ENCODE data around the gene SIGLEC1.
A peak's percentile ranks its signal among the peaks of the same experiment; 100 is the strongest.

SIGLEC1 gene

DNA sequence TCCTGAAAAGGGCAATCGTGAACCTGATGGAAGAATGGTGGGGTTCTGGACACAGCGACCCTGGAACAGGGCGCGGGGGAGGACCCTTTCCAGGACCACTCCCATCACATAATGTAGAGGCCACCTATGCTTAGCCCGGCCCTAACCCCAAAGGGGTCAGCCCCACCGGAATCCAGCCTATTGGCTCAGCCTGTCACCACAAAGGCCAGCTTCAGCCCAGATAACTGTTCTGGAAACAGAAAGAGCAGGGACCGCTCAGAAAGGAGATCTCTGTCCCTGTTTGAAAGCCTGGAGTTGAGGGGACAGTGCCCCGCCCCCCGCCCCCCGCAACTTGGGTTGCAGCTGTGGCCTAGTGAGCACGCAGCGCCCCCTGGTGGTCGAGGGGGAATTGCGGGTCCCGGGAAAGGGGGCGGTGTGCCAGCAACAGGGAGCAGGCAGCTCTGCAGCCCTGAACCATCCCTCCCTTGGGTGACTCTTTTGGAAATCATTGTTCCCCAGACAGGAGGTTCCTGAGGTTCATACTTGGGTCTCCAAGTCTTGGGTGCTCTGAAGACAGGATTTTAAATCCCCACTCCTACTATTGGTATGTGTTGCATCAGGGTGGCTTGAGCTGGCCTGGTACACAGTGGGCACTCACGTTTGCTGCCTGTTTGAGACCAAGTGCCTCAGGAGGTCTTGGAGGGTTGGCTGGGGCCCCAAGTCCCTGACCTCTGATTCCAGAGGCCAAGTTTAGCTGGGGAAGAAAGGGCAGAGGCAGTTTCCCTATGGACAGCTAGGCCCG, 1.5 kb downstream of the SIGLEC1 start:
- DNase-seq: peak; percentile 77 to 80 (median 78)
- Mint-ChIP-seq H3K4me3 (no peak overlapping the region), H3K27ac (no peak overlapping the region), H3K4me1 (ENCODE audit: low read depth in 2 of 2) (peaks cover 6 to 8% of the 10 kb centered on the region in 2 donors), H3K9me3 (no peaks in the 10 kb centered on the region), H3K36me3 (ENCODE audit: insufficient read depth) (no peaks in the 10 kb centered on the region), H3K27me3 (peaks cover 17 to 44% of the 10 kb centered on the region in 2 donors)
- peak; percentile 66 for ATAC-seq (replicated peaks)

DNA sequence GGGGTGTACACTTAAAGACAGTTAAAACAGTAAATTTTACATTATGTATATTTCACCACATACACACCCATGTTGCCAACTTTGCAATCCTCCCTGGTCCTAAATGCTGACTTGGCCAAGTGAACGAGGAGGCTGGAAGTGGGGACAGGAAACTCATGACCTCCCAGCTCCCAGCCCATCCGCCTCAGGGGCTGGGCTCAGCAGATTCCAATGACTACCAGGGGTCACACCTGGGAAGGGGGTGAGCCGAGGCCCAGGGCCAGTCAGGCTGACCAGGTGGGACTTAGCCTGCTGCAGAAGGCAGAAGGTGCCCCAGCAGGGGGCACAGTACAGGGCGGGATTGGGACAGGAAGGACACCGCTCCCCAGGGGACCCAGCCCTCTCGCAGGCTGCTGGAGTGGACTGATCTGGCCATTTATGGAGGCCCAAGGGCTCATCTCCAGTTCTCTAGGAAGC, 2.4 kb downstream of the SIGLEC1 start:
- no peaks in the 10 kb centered on the region for H3K36me3 Mint-ChIP-seq (ENCODE audit: insufficient read depth)
- no peaks in the 10 kb centered on the region for H3K9me3 Mint-ChIP-seq
- H3K27ac Mint-ChIP-seq: no peak overlapping the region
- H3K4me3 Mint-ChIP-seq: no peak overlapping the region
- peaks cover 17 to 49% of the 10 kb centered on the region in 2 donors for H3K27me3 Mint-ChIP-seq
- no peak for DNase-seq
- ATAC-seq (replicated peaks): no peak
- H3K4me1 Mint-ChIP-seq (ENCODE audit: low read depth in 2 of 2): peaks cover 6 to 8% of the 10 kb centered on the region in 2 donors

DNA sequence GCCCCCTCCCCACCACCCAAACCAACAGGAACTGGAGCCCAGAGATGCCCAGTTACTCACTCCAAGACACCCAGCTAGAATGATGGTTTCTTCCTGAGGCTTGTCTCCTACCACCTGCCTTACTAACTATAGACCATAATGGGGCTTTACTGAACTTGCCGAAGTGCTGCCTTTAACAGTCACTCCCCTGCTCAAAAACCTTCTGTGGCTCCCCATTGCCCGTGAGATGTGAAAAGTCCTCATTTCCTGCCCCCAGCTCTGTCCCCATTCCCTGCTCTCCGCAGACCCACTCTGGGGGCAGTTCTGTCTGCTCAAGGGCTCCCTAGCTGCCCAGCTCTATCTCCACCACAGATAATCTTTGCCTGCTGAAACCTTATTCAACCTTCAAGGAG, 4.9 kb downstream of the SIGLEC1 start:
- no peaks in the 10 kb centered on the region for H3K9me3 Mint-ChIP-seq
- H3K27ac Mint-ChIP-seq: no peak overlapping the region
- no peaks in the 10 kb centered on the region for H3K36me3 Mint-ChIP-seq (ENCODE audit: insufficient read depth)
- DNase-seq (no peak), ATAC-seq (replicated peaks) (no peak)
- H3K27me3 Mint-ChIP-seq: peaks cover 23 to 68% of the 10 kb centered on the region in 2 donors
- no peak overlapping the region for H3K4me3 Mint-ChIP-seq
- peaks cover 6 to 8% of the 10 kb centered on the region in 2 donors for H3K4me1 Mint-ChIP-seq (ENCODE audit: low read depth in 2 of 2)

DNA sequence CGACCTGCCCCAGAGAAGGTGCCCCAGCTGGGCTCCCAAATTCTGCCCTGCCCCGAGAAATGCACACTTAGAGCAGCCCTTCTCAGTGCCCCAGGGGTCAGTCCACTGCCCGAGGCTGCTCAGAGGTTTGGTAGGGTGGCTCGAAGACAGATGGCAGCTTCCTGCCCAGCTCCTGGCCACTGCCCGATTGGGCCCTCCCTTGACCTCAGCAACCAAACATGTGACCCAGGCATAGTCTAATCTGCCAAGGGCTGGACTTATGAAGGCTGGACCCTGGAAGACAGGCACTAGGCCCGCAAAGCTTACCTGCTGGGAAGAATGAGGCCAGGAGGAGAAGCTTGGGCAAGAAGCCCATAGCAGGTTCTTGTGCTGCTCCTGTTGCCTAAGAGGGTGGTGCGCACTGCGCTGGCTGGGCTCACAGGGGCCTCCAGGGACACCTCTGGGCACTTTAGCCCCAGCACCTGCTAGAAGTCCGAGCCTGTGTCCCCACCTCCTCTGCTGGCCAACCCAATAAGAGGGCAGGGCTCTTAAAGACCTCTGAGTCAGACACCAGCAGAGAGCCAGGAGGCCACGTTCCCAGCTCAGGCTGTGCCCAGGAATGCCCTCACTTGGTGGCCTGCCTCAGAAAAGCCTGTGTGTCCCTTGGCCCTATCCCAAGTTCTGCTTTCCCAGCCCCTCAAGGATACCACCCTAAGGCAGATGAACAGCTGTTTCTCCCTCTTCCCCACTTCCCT, 5.5 kb downstream of the SIGLEC1 start:
- ATAC-seq (replicated peaks) (no peak), DNase-seq (no peak)
- H3K9me3 Mint-ChIP-seq: no peaks in the 10 kb centered on the region
- H3K27ac Mint-ChIP-seq: no peak overlapping the region
- peaks cover 20 to 68% of the 10 kb centered on the region in 2 donors for H3K27me3 Mint-ChIP-seq
- H3K36me3 Mint-ChIP-seq (ENCODE audit: insufficient read depth): no peaks in the 10 kb centered on the region
- H3K4me3 Mint-ChIP-seq: no peak overlapping the region
- peaks cover 6 to 8% of the 10 kb centered on the region in 2 donors for H3K4me1 Mint-ChIP-seq (ENCODE audit: low read depth in 2 of 2)

DNA sequence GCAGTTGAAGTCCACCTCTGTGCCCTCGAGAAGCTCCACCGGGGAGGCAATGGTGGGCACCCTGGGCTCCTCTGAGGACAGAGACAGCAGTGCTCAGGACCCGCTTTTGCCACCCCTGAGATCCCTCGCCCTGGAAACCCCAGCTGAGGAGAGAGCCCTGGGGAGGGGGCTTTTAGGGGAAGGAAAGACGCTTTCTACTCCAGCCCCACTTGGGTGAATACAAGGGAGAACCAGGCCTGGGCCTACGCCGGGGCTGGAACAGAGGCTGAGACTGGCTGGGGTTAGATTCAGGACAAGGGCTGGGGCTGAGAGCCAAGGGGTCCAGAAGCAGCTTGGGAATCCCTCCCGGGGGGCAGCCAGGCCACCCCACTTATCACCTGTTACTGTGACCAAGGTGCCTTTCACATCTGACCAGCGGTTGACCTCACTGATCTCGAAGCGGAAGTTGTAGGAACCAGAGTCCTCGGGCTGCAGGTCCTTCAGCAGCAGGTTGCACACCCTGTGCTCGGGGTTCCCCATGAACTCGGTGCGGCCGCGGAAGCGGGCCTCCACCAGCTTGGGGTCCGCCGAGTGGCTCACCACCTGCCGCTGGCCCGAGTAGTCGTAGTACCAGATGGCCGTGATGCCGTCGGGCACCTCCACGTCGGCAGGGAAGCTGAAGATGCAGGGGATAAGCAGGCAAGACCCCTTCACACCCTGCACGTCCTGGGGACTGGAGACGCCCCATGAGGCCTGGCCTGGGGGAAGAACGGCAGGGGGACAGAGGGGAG, 6.2 kb downstream of the SIGLEC1 start:
- no peak for DNase-seq
- peaks cover 6 to 8% of the 10 kb centered on the region in 2 donors for H3K4me1 Mint-ChIP-seq (ENCODE audit: low read depth in 2 of 2)
- ATAC-seq (replicated peaks): no peak

DNA sequence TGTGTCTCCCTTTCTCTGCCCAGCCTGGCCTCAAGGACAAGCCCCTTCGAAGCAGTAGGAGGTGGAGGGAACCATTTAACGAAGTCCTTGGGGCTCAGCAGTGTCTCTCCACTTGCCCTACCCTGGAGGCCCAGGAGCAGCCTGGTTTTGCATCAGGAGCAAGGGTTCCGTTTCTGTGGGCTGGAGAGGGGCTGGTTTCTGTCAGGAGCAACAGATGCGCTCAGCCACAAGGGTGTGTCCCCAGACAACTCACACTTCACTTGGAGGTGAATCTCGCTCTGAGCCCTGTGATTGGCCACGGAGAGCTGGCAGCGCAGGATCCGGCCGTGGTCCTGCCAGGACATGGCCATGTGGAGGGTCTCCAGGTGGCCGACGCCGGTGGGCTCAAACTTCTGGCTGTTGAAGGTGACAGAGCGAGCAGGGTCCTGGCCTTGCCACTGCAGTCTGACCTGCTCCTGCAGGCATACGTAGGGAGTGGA, 6.9 kb downstream of the SIGLEC1 start:
- Mint-ChIP-seq H3K27ac (no peak overlapping the region), H3K4me1 (ENCODE audit: low read depth in 2 of 2) (peaks cover 6 to 8% of the 10 kb centered on the region in 2 donors), H3K4me3 (no peak overlapping the region), H3K36me3 (ENCODE audit: insufficient read depth) (no peaks in the 10 kb centered on the region), H3K27me3 (peaks cover 11 to 65% of the 10 kb centered on the region in 2 donors), H3K9me3 (no peaks in the 10 kb centered on the region)
- ATAC-seq (replicated peaks) (no peak), DNase-seq (no peak)

More for the DNA sequence above, 6.2 kb downstream of the SIGLEC1 start:
- no peak overlapping the region for H3K27ac Mint-ChIP-seq
- no peaks in the 10 kb centered on the region for H3K36me3 Mint-ChIP-seq (ENCODE audit: insufficient read depth)
- H3K9me3 Mint-ChIP-seq: no peaks in the 10 kb centered on the region
- H3K27me3 Mint-ChIP-seq: peaks cover 12 to 68% of the 10 kb centered on the region in 2 donors
- H3K4me3 Mint-ChIP-seq: no peak overlapping the region

DNA sequence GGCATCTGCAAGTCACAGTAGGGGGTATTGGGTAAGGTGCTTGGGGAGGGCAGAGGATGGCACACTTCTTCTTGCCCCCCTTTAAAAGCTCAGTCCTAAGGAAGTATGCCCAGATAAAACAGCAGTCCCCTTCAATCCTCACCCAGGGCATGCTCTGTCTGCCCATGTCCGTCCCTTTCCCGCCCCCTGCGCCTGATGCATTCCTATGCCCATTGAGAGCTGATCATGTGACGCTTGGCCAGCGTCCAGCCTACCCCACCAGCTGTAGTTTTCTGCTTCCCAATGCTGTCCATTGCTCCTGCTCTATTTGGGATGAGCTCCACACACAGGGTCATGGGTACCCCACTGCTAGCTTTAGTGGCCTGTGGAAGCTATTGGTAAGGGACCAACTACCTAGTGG, 8.3 kb downstream of the SIGLEC1 start:
- Mint-ChIP-seq H3K4me3 (no peak overlapping the region), H3K36me3 (ENCODE audit: insufficient read depth) (no peaks in the 10 kb centered on the region), H3K27me3 (peaks cover 11 to 69% of the 10 kb centered on the region in 2 donors), H3K9me3 (no peaks in the 10 kb centered on the region), H3K27ac (no peak overlapping the region), H3K4me1 (ENCODE audit: low read depth in 2 of 2) (peaks cover 1 to 7% of the 10 kb centered on the region in 2 donors)
- ATAC-seq (replicated peaks): no peak
- no peak for DNase-seq

DNA sequence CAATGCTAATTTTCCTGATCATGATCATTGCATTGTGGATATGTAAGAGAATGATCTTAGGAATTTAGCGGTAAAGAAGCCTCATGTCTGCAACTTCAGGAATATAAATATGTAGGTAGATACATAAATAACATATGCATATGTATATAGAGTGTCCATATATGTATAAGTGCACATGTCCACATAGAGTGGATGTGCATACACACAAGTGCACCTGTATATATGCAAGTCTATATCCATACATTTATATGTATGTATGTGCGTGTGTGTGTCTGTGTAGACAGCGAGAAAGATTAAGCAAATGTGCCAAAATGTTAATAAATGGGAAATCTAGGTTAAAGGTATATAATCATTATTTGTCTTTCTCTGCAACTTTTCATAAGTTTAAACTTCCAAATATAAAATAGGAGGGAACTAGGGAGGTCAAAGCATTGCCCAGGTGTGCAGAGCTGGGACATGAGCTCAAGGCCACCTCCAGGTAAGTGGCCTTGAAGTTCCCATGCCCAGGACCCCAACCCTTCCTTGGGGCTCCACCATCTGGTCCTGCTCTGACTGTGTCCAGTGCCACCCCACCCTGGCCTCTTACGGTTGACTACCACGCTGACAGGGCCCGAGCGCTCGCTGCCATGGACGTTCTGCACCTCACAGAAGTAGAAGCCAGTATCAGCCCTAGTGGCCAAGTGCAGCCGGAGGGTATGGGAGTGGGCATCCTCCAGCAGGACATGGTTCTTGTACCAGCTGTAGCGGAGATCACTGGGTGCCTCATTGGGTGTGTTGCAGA, 9.6 kb downstream of the SIGLEC1 start:
- no peak overlapping the region for H3K4me3 Mint-ChIP-seq
- no peaks in the 10 kb centered on the region for H3K9me3 Mint-ChIP-seq
- ATAC-seq (replicated peaks) (no peak), DNase-seq (no peak)
- peaks cover 9 to 72% of the 10 kb centered on the region in 2 donors for H3K27me3 Mint-ChIP-seq
- H3K4me1 Mint-ChIP-seq (ENCODE audit: low read depth in 2 of 2): peaks cover 0 to 3% of the 10 kb centered on the region in 2 donors
- no peaks in the 10 kb centered on the region for H3K36me3 Mint-ChIP-seq (ENCODE audit: insufficient read depth)
- no peak overlapping the region for H3K27ac Mint-ChIP-seq

DNA sequence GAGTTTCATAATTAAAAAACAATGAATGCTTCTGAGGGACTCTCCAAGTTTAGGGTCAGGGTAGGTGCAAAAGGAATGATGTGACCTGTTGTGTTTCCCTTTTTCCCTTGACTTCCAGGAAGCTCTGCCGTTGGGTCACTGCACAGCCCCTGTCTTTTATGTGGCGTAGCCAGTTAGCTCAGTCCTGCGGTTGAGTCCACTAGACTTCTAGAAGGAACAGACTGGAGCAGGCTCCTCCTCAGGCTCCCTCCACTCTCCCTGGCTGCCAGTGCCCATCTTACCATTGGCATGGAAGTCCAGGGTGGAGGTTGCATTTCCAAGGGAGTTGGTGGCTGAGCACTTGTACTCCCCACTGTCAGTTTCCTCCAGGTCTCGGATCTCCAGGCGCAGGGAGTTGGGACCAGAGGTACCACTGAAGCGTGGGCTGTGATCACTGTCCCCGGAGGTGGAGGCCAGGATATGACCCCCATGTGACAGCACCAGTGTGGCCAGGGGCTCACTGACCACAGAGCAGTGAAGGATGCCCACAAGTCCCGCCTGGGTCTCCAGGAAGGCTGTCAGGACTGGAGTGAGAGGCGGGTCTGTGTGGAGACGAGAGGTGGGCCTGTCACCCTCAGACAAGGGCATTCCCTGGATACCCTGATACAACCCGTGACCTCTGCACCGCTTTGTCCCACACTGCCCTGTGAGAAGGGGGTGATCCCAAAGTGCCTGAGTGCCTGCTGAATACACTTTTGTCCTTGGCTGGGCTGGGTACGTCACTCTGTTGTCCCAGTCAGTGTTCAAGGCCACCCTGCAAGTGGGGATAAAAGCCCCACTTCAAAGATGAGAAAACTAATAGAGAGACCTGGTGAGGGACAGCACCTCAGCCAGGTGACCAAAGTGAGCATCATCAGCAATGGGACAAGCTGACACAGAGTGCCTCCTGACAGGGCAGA, 11.1 kb downstream of the SIGLEC1 start:
- no peaks in the 10 kb centered on the region for H3K4me1 Mint-ChIP-seq (ENCODE audit: low read depth in 2 of 2)
- H3K9me3 Mint-ChIP-seq: no peaks in the 10 kb centered on the region
- H3K27ac Mint-ChIP-seq: no peak overlapping the region
- H3K4me3 Mint-ChIP-seq: no peak overlapping the region
- no peak for DNase-seq
- ATAC-seq (replicated peaks): no peak
- H3K36me3 Mint-ChIP-seq (ENCODE audit: insufficient read depth): no peaks in the 10 kb centered on the region
- peaks cover 5 to 64% of the 10 kb centered on the region in 2 donors for H3K27me3 Mint-ChIP-seq

DNA sequence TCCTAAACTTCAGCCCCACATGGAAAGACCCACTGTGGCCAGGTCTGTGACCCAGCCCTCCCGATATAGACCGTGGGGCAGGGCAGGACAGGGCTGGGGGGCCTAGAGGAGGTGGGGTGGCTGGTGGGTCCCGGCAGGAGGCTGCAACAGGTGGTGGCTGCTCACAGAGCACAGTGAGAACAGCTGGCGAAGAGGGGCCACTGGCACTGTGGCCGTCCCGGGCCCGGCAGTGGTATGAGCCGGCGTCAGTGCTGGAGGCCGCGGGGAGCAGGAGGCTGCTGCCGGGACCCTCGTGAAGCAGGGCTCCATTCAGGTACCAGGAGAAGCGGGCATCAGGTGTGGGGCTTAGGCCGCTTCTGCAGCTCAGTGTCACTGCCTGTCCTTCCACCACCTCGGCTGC, 13.4 kb downstream of the SIGLEC1 start:
- Mint-ChIP-seq H3K27me3 (peaks cover 5 to 42% of the 10 kb centered on the region in 2 donors), H3K27ac (no peak overlapping the region), H3K9me3 (no peaks in the 10 kb centered on the region), H3K4me3 (no peak overlapping the region), H3K4me1 (ENCODE audit: low read depth in 2 of 2) (no peaks in the 10 kb centered on the region), H3K36me3 (ENCODE audit: insufficient read depth) (no peaks in the 10 kb centered on the region)
- ATAC-seq (replicated peaks) (no peak), DNase-seq (no peak)

DNA sequence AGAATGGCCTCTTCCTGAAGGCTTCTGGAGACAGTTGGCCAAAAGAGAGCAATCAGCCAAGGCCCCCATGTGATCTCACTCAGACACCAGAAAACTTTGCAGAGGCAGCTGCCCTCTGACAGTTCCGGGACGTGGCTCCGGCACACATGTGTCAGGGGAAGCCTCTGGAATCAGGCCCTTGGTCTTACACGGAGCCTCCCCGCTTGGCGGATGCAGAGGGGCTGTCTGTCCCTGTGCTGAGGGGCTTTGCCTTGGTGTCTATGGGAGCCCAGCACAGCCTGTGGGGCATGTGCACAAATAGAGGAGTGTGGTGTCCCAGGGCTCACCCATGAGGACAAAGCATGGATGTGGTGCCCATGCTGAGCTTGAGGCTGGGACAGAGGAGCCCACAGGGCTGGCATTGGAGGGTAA, 13.8 kb downstream of the SIGLEC1 start:
- H3K36me3 Mint-ChIP-seq (ENCODE audit: insufficient read depth): no peaks in the 10 kb centered on the region
- H3K4me3 Mint-ChIP-seq: no peak overlapping the region
- ATAC-seq (replicated peaks): no peak

More for the DNA sequence above, 13.8 kb downstream of the SIGLEC1 start:
- H3K4me1 Mint-ChIP-seq (ENCODE audit: low read depth in 2 of 2): no peaks in the 10 kb centered on the region
- peaks cover 3 to 37% of the 10 kb centered on the region in 2 donors for H3K27me3 Mint-ChIP-seq
- H3K9me3 Mint-ChIP-seq: no peaks in the 10 kb centered on the region
- no peak for DNase-seq
- H3K27ac Mint-ChIP-seq: no peak overlapping the region

Data from effector memory CD8-positive, alpha-beta T cell (primary cell).